ENCODE measurements around the gene JPT1. TPM values are rescaled to one million over a fixed set of nuclear protein-coding genes. Genes with fewer than 3 reads are reported as not detected.

JPT1 gene
- total RNA-seq, 1 experiment from 2014 or later: 265 TPM

- no peak overlapping the region for H3K4ac ChIP-seq (ENCODE audit: low read depth, low read length)
- H3T11ph ChIP-seq (ENCODE audit: low read length): no peak overlapping the region
- no peak overlapping the region for H4K8ac ChIP-seq (replicated peaks; ENCODE audit: insufficient read length, low read depth, low read length)
- no CpG with 5 or more reads among the region's 6 CpGs for WGBS (ENCODE audit: extremely low coverage, insufficient read length, low lambda C conversion rate)
- H3K79me1 ChIP-seq (ENCODE audit: insufficient read depth, low read depth, low read length, poor library complexity, severe bottlenecking): peaks cover 11% of the 10 kb centered on the region
- no peak overlapping the region for H4K91ac ChIP-seq (ENCODE audit: insufficient read length, low read depth, low read length)
- no peak overlapping the region for H3K23ac ChIP-seq (ENCODE audit: insufficient read length, low read depth, low read length)
- peaks cover 45 to 79% (median 71%) of the 10 kb centered on the region in 3 experiments for H3K36me3 Mint-ChIP-seq (ENCODE audit: insufficient read depth in 1 of 3, low read depth in 3 of 3)
- H2BK5ac ChIP-seq (ENCODE audit: insufficient read length, low read length): no peak overlapping the region
- H2AK5ac ChIP-seq (ENCODE audit: insufficient read length, low read length): no peak overlapping the region
- no peaks in the 10 kb centered on the region for H3K27me3 Mint-ChIP-seq (ENCODE audit: low read depth)
- no peak for DNase-seq
- H3K27ac Mint-ChIP-seq: no peak overlapping the region
- no peak overlapping the region for H3K4me2 ChIP-seq (ENCODE audit: insufficient read depth, insufficient read length, low read length)
- no peak overlapping the region for H3K27ac ChIP-seq (ENCODE audit: insufficient read length, low read depth, low read length)
- no peak overlapping the region for H2BK120ac ChIP-seq (ENCODE audit: low read depth, low read length, poor library complexity, severe bottlenecking)
- no peak overlapping the region for H3K9ac ChIP-seq (ENCODE audit: extremely low read depth, insufficient read length, low read length)
- H3K18ac ChIP-seq (ENCODE audit: insufficient read length, low read depth, low read length): no peak overlapping the region
- H3K9me3 ChIP-seq (ENCODE audit: control insufficient read depth, low read depth, low read length): no peaks in the 10 kb centered on the region
- no peak overlapping the region for H3K56ac ChIP-seq (ENCODE audit: insufficient read length, low read depth, low read length)
- no peaks in the 10 kb centered on the region for H3K4me1 ChIP-seq (ENCODE audit: insufficient read depth, low read length)
- H2BK15ac ChIP-seq (ENCODE audit: low read depth, low read length): no peak overlapping the region
- H3K23me2 ChIP-seq (ENCODE audit: insufficient read length, low read depth, low read length, poor library complexity, severe bottlenecking): peaks cover 10% of the 10 kb centered on the region
- H2BK12ac ChIP-seq (ENCODE audit: insufficient read length, low read depth, low read length): no peak overlapping the region
- H2BK20ac ChIP-seq (ENCODE audit: low read depth, low read length, poor library complexity, severe bottlenecking): no peak overlapping the region
- H3K4me3 Mint-ChIP-seq: no peak overlapping the region
- peaks cover 41% of the 10 kb centered on the region for H3K79me2 ChIP-seq (ENCODE audit: insufficient read depth, low read length)
- TF ChIP-seq CTCF (conservative IDR thresholded peaks at IDR 0.05): no peak
- no peak overlapping the region for H2AFZ ChIP-seq (ENCODE audit: low read length)
- peaks cover 4 to 19% of the 10 kb centered on the region in 2 experiments for H3K4me1 Mint-ChIP-seq
- H3K27me3 ChIP-seq (ENCODE audit: insufficient read depth, low read length): no peaks in the 10 kb centered on the region
- H4K20me1 ChIP-seq (ENCODE audit: control insufficient read depth, insufficient read depth, insufficient read length): no peaks in the 10 kb centered on the region
- no peak overlapping the region for H3K14ac ChIP-seq (ENCODE audit: insufficient read depth, low read length)
- no peaks in the 10 kb centered on the region for H3K9me3 Mint-ChIP-seq
- H4K5ac ChIP-seq (ENCODE audit: insufficient read length, low read depth, low read length): no peak overlapping the region
Measured at GRCh38 chr17:75178453-75178852, 24.1 kb upstream of the JPT1 start.

All from H9 (cell line).